ENCODE data around the gene EPHA3.

EPHA3 gene

DNA sequence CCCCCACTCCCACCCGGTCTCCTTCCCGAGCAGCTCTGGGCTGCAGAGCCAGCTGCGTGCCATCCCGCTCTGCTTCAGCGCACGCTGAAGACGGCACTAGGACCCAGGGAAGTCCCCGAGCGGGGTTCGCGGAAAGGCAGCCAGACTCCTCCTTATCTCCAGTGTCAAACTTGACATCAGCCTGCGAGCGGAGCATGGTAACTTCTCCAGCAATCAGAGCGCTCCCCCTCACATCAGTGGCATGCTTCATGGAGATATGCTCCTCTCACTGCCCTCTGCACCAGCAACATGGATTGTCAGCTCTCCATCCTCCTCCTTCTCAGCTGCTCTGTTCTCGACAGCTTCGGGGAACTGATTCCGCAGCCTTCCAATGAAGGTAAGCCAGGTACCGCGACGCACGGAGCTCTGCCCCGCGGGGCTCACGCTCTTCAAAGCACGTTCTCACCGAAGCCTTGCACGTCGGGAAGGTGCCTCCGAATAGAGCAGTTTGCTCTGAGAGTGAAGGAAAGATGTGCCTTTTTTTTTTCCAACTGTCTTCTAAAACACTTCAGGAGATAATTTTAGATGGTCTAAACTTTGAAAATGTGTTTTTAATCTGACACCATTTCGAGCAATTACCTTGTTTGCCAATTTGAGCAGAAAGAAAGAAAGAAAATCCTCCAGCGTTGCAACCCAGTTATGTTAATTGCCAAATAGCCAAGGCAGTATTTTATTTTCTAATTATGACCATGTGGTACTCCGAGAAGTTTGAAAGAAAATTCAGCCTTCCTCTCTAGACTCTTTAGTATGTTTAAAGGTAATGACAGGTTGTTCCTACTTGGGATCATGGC is at the start of gene EPHA3:
TSS of gene EPHA3 (plus strand) at position 161 of the 830 bp plus-strand sequence. CDS start at position 289, 128 bp downstream.
- TF ChIP-seq, protein P1, sequence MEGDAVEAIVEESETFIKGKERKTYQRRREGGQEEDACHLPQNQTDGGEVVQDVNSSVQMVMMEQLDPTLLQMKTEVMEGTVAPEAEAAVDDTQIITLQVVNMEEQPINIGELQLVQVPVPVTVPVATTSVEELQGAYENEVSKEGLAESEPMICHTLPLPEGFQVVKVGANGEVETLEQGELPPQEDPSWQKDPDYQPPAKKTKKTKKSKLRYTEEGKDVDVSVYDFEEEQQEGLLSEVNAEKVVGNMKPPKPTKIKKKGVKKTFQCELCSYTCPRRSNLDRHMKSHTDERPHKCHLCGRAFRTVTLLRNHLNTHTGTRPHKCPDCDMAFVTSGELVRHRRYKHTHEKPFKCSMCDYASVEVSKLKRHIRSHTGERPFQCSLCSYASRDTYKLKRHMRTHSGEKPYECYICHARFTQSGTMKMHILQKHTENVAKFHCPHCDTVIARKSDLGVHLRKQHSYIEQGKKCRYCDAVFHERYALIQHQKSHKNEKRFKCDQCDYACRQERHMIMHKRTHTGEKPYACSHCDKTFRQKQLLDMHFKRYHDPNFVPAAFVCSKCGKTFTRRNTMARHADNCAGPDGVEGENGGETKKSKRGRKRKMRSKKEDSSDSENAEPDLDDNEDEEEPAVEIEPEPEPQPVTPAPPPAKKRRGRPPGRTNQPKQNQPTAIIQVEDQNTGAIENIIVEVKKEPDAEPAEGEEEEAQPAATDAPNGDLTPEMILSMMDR (IDR thresholded peaks at IDR 0.05; ENCODE audit: low read depth, low read length) = no peak
- peak; percentile 12 for DNase-seq (ENCODE audit: extremely low read depth, low read depth)

GRCh38 chr3:89058371-89058770 is 49.0 kb upstream of the EPHA3 start:
- TF ChIP-seq, protein P1 (IDR thresholded peaks at IDR 0.05; ENCODE audit: low read depth, low read length) = no peak
- DNase-seq (ENCODE audit: extremely low read depth, low read depth) = no peak

- TF ChIP-seq, protein P1 (IDR thresholded peaks at IDR 0.05; ENCODE audit: low read depth, low read length) = no peak
- DNase-seq (ENCODE audit: extremely low read depth, low read depth) = no peak
These were observed 48.1 kb upstream of the EPHA3 start for GRCh38 chr3:89059211-89059925.

GRCh38 chr3:89061259-89061658 is 46.2 kb upstream of the EPHA3 start:
- TF ChIP-seq, protein P1 (IDR thresholded peaks at IDR 0.05; ENCODE audit: low read depth, low read length) = no peak

DNA sequence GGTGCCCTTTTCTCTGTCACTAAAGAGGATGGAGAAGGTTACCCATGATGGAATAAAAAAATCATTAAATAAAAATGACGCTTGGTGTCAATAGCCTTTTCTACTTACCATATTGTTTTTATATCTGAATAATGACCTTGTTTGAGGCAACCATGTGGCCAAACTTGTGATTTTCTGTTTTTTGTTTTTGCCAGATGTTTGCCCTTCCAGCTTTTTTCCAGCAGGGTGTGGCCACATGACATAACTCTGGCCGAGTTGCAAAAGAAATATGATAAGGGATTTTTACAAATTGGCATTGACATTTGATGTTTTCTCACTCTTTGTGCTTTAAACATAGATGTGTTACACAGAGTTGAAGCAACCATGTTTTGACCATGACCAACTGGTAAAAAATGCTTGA is 39.7 kb upstream of the EPHA3 start:
- TF ChIP-seq, protein P1 (IDR thresholded peaks at IDR 0.05; ENCODE audit: low read depth, low read length) = no peak

More at GRCh38 chr3:89061259-89061658, 46.2 kb upstream of the EPHA3 start:
- DNase-seq (ENCODE audit: extremely low read depth, low read depth) = no peak

GRCh38 chr3:89072642-89073041 is 34.8 kb upstream of the EPHA3 start:
- no peak for DNase-seq (ENCODE audit: extremely low read depth, low read depth)
- TF ChIP-seq, protein P1 (IDR thresholded peaks at IDR 0.05; ENCODE audit: low read depth, low read length) = no peak

More for the DNA sequence above, 39.7 kb upstream of the EPHA3 start:
- DNase-seq (ENCODE audit: extremely low read depth, low read depth) = no peak

GRCh38 chr3:89079944-89080343 is 27.5 kb upstream of the EPHA3 start:
- DNase-seq (ENCODE audit: extremely low read depth, low read depth) = no peak
- TF ChIP-seq, protein P1 (IDR thresholded peaks at IDR 0.05; ENCODE audit: low read depth, low read length) = no peak

Data from AG09319 (cell line).